ENCODE measurements around the gene MBL2. TPM values are rescaled to one million over a fixed set of nuclear protein-coding genes. Genes with fewer than 3 reads are reported as not detected.

The MBL2 gene
- total and polyA plus RNA-seq, 8 donors = 2.7 TPM; not detected in 7

GRCh38 chr10:52752261-52752660 lies 20.3 kb downstream of the MBL2 start:
- no peaks in the 10 kb centered on the region for H3K4me1 ChIP-seq
- no peaks in the 10 kb centered on the region for H3K36me3 ChIP-seq
- no peak overlapping the region for H3K4me3 ChIP-seq
- H3K27me3 ChIP-seq = no peaks in the 10 kb centered on the region
- DNase-seq = no peak
- no peak overlapping the region for H3K27ac ChIP-seq
- TF ChIP-seq POLR2A (IDR thresholded peaks at IDR 0.05) (no peak), EP300 (IDR thresholded peaks at IDR 0.05) (no peak), POLR2AphosphoS5 (IDR thresholded peaks at IDR 0.05) (no peak)
- TF ChIP-seq, protein P1, sequence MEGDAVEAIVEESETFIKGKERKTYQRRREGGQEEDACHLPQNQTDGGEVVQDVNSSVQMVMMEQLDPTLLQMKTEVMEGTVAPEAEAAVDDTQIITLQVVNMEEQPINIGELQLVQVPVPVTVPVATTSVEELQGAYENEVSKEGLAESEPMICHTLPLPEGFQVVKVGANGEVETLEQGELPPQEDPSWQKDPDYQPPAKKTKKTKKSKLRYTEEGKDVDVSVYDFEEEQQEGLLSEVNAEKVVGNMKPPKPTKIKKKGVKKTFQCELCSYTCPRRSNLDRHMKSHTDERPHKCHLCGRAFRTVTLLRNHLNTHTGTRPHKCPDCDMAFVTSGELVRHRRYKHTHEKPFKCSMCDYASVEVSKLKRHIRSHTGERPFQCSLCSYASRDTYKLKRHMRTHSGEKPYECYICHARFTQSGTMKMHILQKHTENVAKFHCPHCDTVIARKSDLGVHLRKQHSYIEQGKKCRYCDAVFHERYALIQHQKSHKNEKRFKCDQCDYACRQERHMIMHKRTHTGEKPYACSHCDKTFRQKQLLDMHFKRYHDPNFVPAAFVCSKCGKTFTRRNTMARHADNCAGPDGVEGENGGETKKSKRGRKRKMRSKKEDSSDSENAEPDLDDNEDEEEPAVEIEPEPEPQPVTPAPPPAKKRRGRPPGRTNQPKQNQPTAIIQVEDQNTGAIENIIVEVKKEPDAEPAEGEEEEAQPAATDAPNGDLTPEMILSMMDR (IDR thresholded peaks at IDR 0.05) = no peak
- intact Hi-C loops (cut with DNase I; ENCODE audit: low total_unique reads) = no loop called here
- no peaks in the 10 kb centered on the region for H3K9me3 ChIP-seq
- 65 to 88% (median 83%) methylated on average over 1 of the region's 1 CpG for WGBS, 5 donors

GRCh38 chr10:52751337-52751736 lies 21.2 kb downstream of the MBL2 start:
- no peaks in the 10 kb centered on the region for H3K36me3 ChIP-seq
- H3K4me1 ChIP-seq = no peaks in the 10 kb centered on the region
- H3K27ac ChIP-seq = no peak overlapping the region
- intact Hi-C loops (cut with DNase I; ENCODE audit: low total_unique reads) = no loop called here
- no peak for DNase-seq
- WGBS, 5 donors = 89 to 100% (median 90%) methylated on average over 1 to 2 of the region's 2 CpGs
- no peaks in the 10 kb centered on the region for H3K9me3 ChIP-seq
- no peak overlapping the region for H3K4me3 ChIP-seq
- TF ChIP-seq, protein P1 (IDR thresholded peaks at IDR 0.05) = no peak
- TF ChIP-seq POLR2A (IDR thresholded peaks at IDR 0.05) = no peak
- no peak for TF ChIP-seq POLR2AphosphoS5 (IDR thresholded peaks at IDR 0.05)
- TF ChIP-seq EP300 (IDR thresholded peaks at IDR 0.05) = no peak
- H3K27me3 ChIP-seq = no peaks in the 10 kb centered on the region

DNA sequence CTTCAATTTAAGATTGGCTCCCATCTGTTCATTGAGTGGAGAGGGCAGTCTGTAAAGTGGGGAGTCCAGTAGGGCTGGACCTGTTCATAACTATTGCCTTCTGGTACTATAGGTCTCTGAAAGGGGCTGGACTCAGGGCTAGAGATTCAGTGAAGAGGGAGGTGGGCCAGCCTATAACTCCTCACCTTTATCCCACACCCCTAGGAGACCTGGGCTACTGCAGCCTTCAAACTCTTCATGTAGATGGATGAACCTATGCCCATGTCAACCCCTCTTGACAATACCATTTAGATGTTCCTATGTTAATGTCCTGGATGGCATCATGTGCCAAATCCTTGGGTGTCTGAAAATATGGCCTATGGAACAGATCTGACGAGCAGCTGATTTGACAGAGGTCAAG lies 22.0 kb downstream of the MBL2 start:
- DNase-seq = no peak
- no peaks in the 10 kb centered on the region for H3K9me3 ChIP-seq
- no peaks in the 10 kb centered on the region for H3K27me3 ChIP-seq
- H3K4me1 ChIP-seq = no peaks in the 10 kb centered on the region
- H3K4me3 ChIP-seq = no peak overlapping the region
- no peaks in the 10 kb centered on the region for H3K36me3 ChIP-seq
- TF ChIP-seq EP300 (IDR thresholded peaks at IDR 0.05) = no peak
- no peak for TF ChIP-seq POLR2A (IDR thresholded peaks at IDR 0.05)
- no peak for TF ChIP-seq POLR2AphosphoS5 (IDR thresholded peaks at IDR 0.05)
- TF ChIP-seq, protein P1 (IDR thresholded peaks at IDR 0.05) = no peak
- intact Hi-C loops (cut with DNase I; ENCODE audit: low total_unique reads) = no loop called here
- H3K27ac ChIP-seq = no peak overlapping the region
- WGBS, 5 donors = 67 to 98% (median 78%) methylated on average over 1 of the region's 1 CpG

DNA sequence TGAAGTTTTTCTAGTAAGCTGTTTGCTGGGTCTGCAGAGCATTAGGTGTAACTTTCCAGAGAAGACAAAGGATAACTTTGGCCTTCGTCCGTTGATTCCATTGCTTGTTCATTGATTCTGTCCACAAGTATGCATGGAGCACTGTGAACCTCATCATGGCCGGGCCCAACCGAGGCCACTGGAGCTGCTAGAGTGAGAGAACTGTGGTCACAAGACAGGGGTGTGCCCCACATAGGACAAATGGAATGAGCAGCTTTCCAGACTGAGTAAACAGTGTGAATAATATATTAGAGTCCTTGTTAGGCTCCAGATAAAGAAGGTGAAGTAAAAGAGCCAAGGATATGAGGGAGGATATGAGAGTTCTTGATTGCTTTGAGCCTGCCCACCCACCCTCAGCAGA lies 24.9 kb downstream of the MBL2 start:
- H3K27ac ChIP-seq = no peak overlapping the region
- no peaks in the 10 kb centered on the region for H3K27me3 ChIP-seq
- no peaks in the 10 kb centered on the region for H3K4me1 ChIP-seq
- no peak for DNase-seq
- H3K36me3 ChIP-seq = no peaks in the 10 kb centered on the region
- 58 to 76% (median 68%) methylated on average over 4 of the region's 4 CpGs for WGBS, 5 donors
- H3K4me3 ChIP-seq = no peak overlapping the region
- intact Hi-C loops (cut with DNase I; ENCODE audit: low total_unique reads) = no loop called here
- H3K9me3 ChIP-seq = no peaks in the 10 kb centered on the region
- TF ChIP-seq EP300 (IDR thresholded peaks at IDR 0.05) = no peak
- TF ChIP-seq POLR2AphosphoS5 (IDR thresholded peaks at IDR 0.05) = no peak
- no peak for TF ChIP-seq POLR2A (IDR thresholded peaks at IDR 0.05)
- TF ChIP-seq, protein P1 (IDR thresholded peaks at IDR 0.05) = no peak
